ENCODE results near the gene PCCA. TPM values are rescaled to one million over a fixed set of nuclear protein-coding genes. Genes with fewer than 3 reads are reported as not detected.

The PCCA gene
- polyA plus RNA-seq, 4 donors, result 3.0 to 24.7 (median 14.8) TPM

DNA sequence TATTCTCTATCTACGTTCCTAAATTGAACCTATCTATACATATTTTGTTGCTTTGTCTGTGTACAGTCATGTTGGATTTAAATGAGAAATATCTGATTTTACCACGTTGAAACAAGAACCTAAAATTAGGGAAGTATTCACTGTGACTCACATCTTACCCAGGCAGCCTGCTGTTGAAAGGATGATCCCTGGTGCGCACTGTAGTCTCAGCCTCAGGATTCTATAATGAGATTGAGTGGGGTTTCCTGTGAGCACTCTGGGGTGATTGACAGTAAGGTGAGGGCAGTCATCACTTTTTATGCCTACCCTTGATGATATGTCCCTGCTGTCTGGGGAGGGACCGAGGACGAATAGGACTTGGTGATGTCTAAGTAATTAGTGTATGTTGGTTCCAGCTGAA lies 35.4 kb downstream of the PCCA start:
- Histone ChIP-seq H3K4me3 (ENCODE audit: low read depth in 1 of 3, low read length in 3 of 3) (no peak overlapping the region), H3K27ac (ENCODE audit: low read depth in 1 of 3, low read length in 2 of 3) (no peak overlapping the region), H3K4me1 (ENCODE audit: control insufficient read depth in 3 of 3, insufficient read depth in 2 of 3, low read depth in 1 of 3, low read length in 2 of 3) (no peaks in the 10 kb centered on the region), H3K36me3 (ENCODE audit: control insufficient read depth in 3 of 3, insufficient read depth in 2 of 3, low read depth in 1 of 3, low read length in 3 of 3) (peaks cover 0 to 2% (median 0%) of the 10 kb centered on the region in 3 donors), H3K27me3 (ENCODE audit: control insufficient read depth in 3 of 3, insufficient read depth in 3 of 3, low read length in 3 of 3) (no peaks in the 10 kb centered on the region), H3K9me3 (ENCODE audit: control insufficient read depth in 2 of 2, insufficient read depth in 1 of 2, low read depth in 1 of 2, low read length in 1 of 2) (peaks cover 0 to 8% of the 10 kb centered on the region in 2 donors)
- no peak for DNase-seq
- no peak for FAIRE-seq
- WGBS, 3 donors, result 83 to 87% (median 86%) methylated on average over 5 of the region's 5 CpGs

DNA sequence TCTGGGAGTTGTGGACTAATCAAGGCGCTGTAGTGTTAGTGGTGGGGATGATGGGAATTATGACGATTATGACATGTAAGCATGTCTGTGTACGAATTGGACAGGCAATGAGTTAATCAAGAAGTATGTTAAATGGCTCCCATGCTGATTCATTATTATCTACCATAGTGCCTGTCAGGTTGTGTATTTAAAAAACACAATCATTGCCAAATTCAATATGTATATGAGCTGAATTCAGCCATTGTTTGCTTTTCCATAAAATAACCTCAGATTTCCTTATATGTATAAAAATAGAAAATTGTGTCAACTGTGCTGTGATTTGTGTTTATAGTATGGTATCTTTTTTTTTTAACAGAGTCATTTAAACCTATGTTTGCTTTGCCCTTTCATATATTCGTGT lies 37.1 kb downstream of the PCCA start:
- H3K4me3 ChIP-seq (ENCODE audit: low read depth in 1 of 3, low read length in 3 of 3), result no peak overlapping the region
- peaks cover 0 to 4% (median 0%) of the 10 kb centered on the region in 3 donors for H3K4me1 ChIP-seq (ENCODE audit: control insufficient read depth in 3 of 3, insufficient read depth in 2 of 3, low read depth in 1 of 3, low read length in 2 of 3)
- H3K27ac ChIP-seq (ENCODE audit: low read depth in 1 of 3, low read length in 2 of 3), result no peak overlapping the region
- no peaks in the 10 kb centered on the region for H3K27me3 ChIP-seq (ENCODE audit: control insufficient read depth in 3 of 3, insufficient read depth in 3 of 3, low read length in 3 of 3)
- DNase-seq, result no peak
- peaks cover 0 to 8% of the 10 kb centered on the region in 2 donors for H3K9me3 ChIP-seq (ENCODE audit: control insufficient read depth in 2 of 2, insufficient read depth in 1 of 2, low read depth in 1 of 2, low read length in 1 of 2)
- FAIRE-seq, result no peak
- WGBS, 3 donors, result 92 to 94% (median 92%) methylated on average over 4 of the region's 4 CpGs
- H3K36me3 ChIP-seq (ENCODE audit: control insufficient read depth in 3 of 3, insufficient read depth in 2 of 3, low read depth in 1 of 3, low read length in 3 of 3), result peaks cover 0 to 2% (median 0%) of the 10 kb centered on the region in 3 donors

DNA sequence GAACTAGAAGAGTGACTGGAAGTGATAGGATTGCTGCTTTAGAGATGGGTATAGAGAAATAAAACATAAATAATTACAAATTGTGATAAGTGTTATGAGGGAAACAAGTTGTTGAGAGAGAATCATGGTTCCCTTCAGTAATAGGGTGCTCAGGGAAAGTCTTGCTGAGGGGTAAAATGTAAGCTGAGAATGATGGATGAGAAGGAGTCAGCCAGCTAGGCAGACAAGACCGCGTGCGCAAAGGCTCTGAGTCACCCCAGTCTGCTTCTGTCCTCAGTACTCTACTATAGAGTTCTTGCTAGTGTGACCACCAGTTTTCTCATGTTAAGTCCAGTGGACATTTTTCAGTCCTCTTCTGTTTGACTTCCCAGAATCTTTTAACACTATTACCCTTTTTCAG lies 39.5 kb downstream of the PCCA start:
- Histone ChIP-seq H3K4me3 (ENCODE audit: low read depth in 1 of 3, low read length in 3 of 3) (no peak overlapping the region), H3K36me3 (ENCODE audit: control insufficient read depth in 3 of 3, insufficient read depth in 2 of 3, low read depth in 1 of 3, low read length in 3 of 3) (no peaks in the 10 kb centered on the region), H3K27me3 (ENCODE audit: control insufficient read depth in 3 of 3, insufficient read depth in 3 of 3, low read length in 3 of 3) (no peaks in the 10 kb centered on the region), H3K27ac (ENCODE audit: low read depth in 1 of 3, low read length in 2 of 3) (no peak overlapping the region), H3K9me3 (ENCODE audit: control insufficient read depth in 2 of 2, insufficient read depth in 1 of 2, low read depth in 1 of 2, low read length in 1 of 2) (no peaks in the 10 kb centered on the region), H3K4me1 (ENCODE audit: control insufficient read depth in 3 of 3, insufficient read depth in 2 of 3, low read depth in 1 of 3, low read length in 2 of 3) (peaks cover 0 to 4% (median 0%) of the 10 kb centered on the region in 3 donors)
- DNase-seq (no peak), FAIRE-seq (no peak)
- WGBS, 3 donors, result 87 to 98% (median 91%) methylated on average over 3 of the region's 3 CpGs

DNA sequence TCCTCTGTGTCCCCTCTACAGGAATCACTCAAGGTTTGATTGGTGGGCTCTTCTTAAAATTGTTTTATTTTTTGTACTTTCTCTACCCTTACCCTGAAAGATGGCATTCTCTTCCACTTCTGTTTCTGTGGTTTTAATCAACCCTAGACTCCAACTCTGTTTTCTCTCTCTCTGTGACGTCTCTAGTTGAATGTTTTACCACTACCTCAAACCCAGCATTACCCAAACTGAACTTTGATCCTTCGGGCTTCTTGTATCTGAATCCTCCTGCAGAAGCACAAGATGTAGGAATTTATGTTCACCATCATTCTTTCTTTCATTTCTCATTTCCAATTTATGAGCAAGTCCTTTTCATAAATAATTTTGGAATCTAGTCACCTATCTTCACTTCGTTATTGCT lies 39.9 kb downstream of the PCCA start:
- Histone ChIP-seq H3K36me3 (ENCODE audit: control insufficient read depth in 3 of 3, insufficient read depth in 2 of 3, low read depth in 1 of 3, low read length in 3 of 3) (peaks cover 0 to under 1% (median 0%) of the 10 kb centered on the region in 3 donors), H3K27ac (ENCODE audit: low read depth in 1 of 3, low read length in 2 of 3) (no peak overlapping the region), H3K4me1 (ENCODE audit: control insufficient read depth in 3 of 3, insufficient read depth in 2 of 3, low read depth in 1 of 3, low read length in 2 of 3) (peaks cover 0 to 4% (median 0%) of the 10 kb centered on the region in 3 donors), H3K27me3 (ENCODE audit: control insufficient read depth in 3 of 3, insufficient read depth in 3 of 3, low read length in 3 of 3) (no peaks in the 10 kb centered on the region), H3K4me3 (ENCODE audit: low read depth in 1 of 3, low read length in 3 of 3) (no peak overlapping the region), H3K9me3 (ENCODE audit: control insufficient read depth in 2 of 2, insufficient read depth in 1 of 2, low read depth in 1 of 2, low read length in 1 of 2) (no peaks in the 10 kb centered on the region)
- DNase-seq, result peak; percentile 30 to 62
- WGBS, 3 donors, result 64 to 73% (median 70%) methylated on average over 3 of the region's 3 CpGs
- no peak for FAIRE-seq

DNA sequence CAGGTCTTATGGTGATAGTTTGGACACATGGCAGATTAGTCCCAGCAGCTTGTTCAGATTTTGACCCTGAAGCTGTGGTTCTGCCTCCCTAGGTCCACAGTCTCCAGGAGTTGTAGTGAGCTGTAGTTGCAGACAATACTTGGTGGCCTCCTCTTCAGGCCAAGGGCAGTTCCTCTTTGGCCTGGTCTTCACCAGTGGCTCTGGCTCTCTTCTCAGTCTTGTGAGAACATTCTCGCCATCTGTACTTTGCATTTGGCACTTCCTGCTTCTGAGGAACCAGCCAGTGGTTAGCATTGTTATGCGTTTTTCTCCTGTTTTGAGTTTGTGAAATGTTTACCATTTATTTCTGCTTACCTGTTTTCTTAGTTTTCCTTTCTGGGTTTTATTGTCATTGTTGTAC lies 40.7 kb downstream of the PCCA start:
- no peak for DNase-seq
- 37 to 64% (median 61%) methylated on average over 2 of the region's 2 CpGs for WGBS, 3 donors
- no peaks in the 10 kb centered on the region for H3K27me3 ChIP-seq (ENCODE audit: control insufficient read depth in 3 of 3, insufficient read depth in 3 of 3, low read length in 3 of 3)
- H3K4me1 ChIP-seq (ENCODE audit: control insufficient read depth in 3 of 3, insufficient read depth in 2 of 3, low read depth in 1 of 3, low read length in 2 of 3), result peaks cover 0 to 4% (median 0%) of the 10 kb centered on the region in 3 donors
- H3K4me3 ChIP-seq (ENCODE audit: low read depth in 1 of 3, low read length in 3 of 3), result no peak overlapping the region
- peaks cover 0 to 3% (median 0%) of the 10 kb centered on the region in 3 donors for H3K36me3 ChIP-seq (ENCODE audit: control insufficient read depth in 3 of 3, insufficient read depth in 2 of 3, low read depth in 1 of 3, low read length in 3 of 3)
- no peak overlapping the region for H3K27ac ChIP-seq (ENCODE audit: low read depth in 1 of 3, low read length in 2 of 3)
- no peak for FAIRE-seq
- no peaks in the 10 kb centered on the region for H3K9me3 ChIP-seq (ENCODE audit: control insufficient read depth in 2 of 2, insufficient read depth in 1 of 2, low read depth in 1 of 2, low read length in 1 of 2)

DNA sequence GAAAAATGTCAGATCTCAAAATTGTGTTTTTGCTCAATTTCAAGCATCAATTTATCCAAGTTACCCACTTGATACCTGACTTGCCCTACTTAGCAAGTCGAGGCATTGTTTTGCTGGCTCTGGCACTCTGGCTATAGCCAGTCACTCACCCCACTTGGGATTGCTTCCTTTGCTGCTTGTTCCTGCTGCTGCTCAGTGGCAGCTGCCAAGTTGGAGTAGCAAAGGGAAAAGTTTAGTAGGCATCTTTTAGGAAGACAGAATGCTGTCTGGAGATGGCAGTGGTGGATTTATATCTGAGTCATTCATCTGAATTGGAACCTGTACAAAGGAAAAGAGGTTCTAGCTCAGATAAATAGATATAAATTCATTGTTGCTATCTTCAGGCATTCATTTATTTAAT lies 41.2 kb downstream of the PCCA start:
- FAIRE-seq, result no peak
- no peaks in the 10 kb centered on the region for H3K27me3 ChIP-seq (ENCODE audit: control insufficient read depth in 3 of 3, insufficient read depth in 3 of 3, low read length in 3 of 3)
- no peak for DNase-seq
- H3K4me3 ChIP-seq (ENCODE audit: low read depth in 1 of 3, low read length in 3 of 3), result no peak overlapping the region
- H3K27ac ChIP-seq (ENCODE audit: low read depth in 1 of 3, low read length in 2 of 3), result no peak overlapping the region
- no peaks in the 10 kb centered on the region for H3K9me3 ChIP-seq (ENCODE audit: control insufficient read depth in 2 of 2, insufficient read depth in 1 of 2, low read depth in 1 of 2, low read length in 1 of 2)
- WGBS, 3 donors, result 65 to 84% (median 68%) methylated on average over 1 of the region's 1 CpG
- peaks cover 0 to 3% (median 0%) of the 10 kb centered on the region in 3 donors for H3K36me3 ChIP-seq (ENCODE audit: control insufficient read depth in 3 of 3, insufficient read depth in 2 of 3, low read depth in 1 of 3, low read length in 3 of 3)
- H3K4me1 ChIP-seq (ENCODE audit: control insufficient read depth in 3 of 3, insufficient read depth in 2 of 3, low read depth in 1 of 3, low read length in 2 of 3), result peaks cover 0 to 4% (median 0%) of the 10 kb centered on the region in 3 donors

DNA sequence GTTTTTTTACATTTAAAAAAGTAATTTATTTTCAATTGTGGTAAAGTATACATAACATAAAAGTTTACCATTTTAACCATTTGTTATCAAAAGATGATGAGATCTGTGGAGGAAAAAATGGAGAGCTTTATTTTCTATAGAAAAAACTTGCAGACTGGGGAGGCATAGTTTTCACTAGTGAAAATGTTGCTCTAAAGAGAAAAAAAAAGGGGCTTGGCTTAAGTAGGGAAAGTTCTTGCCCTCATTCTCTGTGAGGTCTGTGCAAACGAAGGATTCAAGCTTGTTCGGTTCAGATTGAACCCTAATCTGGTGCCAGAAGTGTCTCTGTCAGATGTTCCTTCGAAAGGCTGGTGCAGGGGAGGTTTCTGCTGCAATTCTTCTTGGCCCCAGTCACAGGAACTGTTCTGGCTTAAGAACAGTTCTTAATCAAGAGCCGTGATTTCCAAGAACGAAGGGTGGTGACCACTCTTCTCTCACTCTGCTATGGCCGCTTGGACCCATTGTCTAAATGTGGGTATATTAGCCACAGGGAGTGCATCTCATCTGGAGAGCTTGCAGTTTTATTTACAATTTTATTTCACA lies 42.1 kb downstream of the PCCA start:
- Histone ChIP-seq H3K36me3 (ENCODE audit: control insufficient read depth in 3 of 3, insufficient read depth in 2 of 3, low read depth in 1 of 3, low read length in 3 of 3) (peaks cover 0 to 3% (median 0%) of the 10 kb centered on the region in 3 donors), H3K4me1 (ENCODE audit: control insufficient read depth in 3 of 3, insufficient read depth in 2 of 3, low read depth in 1 of 3, low read length in 2 of 3) (peaks cover 0 to 4% (median 0%) of the 10 kb centered on the region in 3 donors), H3K9me3 (ENCODE audit: control insufficient read depth in 2 of 2, insufficient read depth in 1 of 2, low read depth in 1 of 2, low read length in 1 of 2) (no peaks in the 10 kb centered on the region), H3K4me3 (ENCODE audit: low read depth in 1 of 3, low read length in 3 of 3) (no peak overlapping the region), H3K27ac (ENCODE audit: low read depth in 1 of 3, low read length in 2 of 3) (no peak overlapping the region), H3K27me3 (ENCODE audit: control insufficient read depth in 3 of 3, insufficient read depth in 3 of 3, low read length in 3 of 3) (no peaks in the 10 kb centered on the region)
- 80 to 95% (median 93%) methylated on average over 6 of the region's 6 CpGs for WGBS, 3 donors
- FAIRE-seq, result no peak
- DNase-seq, result no peak

DNA sequence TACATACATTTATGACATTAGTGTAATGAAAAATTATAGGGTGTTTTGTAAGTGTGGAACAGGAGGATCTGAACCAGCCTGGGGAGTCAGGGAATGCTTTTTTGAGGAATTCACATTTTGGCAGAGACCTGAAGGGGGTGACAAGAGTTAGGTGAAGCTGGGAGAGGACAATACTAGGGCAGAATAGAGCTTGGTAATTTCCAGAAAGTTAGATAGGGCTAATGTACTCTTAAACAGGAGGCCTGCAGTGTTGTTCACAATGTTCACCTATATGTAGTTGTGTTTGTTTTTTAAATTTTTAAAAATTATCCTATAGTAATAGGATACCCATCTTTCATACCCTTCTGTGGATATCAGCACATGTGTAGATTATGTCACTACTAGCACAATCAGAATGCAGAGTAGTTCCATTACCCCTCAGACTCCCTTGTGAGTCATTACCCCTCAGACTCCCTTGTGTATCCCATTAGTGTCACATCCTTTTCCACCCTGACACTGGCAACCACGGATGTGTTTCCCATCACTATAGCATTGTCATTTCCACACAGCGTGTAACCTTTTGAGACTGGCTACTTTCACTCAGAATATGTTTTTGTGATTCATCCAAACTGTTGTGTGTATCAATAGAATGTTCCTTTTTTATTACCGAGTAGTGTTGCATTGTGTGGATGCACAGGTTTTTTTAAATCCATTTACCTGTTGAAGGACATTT lies 43.1 kb downstream of the PCCA start:
- Histone ChIP-seq H3K4me1 (ENCODE audit: control insufficient read depth in 3 of 3, insufficient read depth in 2 of 3, low read depth in 1 of 3, low read length in 2 of 3) (peaks cover 0 to 4% (median 0%) of the 10 kb centered on the region in 3 donors), H3K27ac (ENCODE audit: low read depth in 1 of 3, low read length in 2 of 3) (no peak overlapping the region), H3K9me3 (ENCODE audit: control insufficient read depth in 2 of 2, insufficient read depth in 1 of 2, low read depth in 1 of 2, low read length in 1 of 2) (no peaks in the 10 kb centered on the region), H3K4me3 (ENCODE audit: low read depth in 1 of 3, low read length in 3 of 3) (no peak overlapping the region), H3K27me3 (ENCODE audit: control insufficient read depth in 3 of 3, insufficient read depth in 3 of 3, low read length in 3 of 3) (no peaks in the 10 kb centered on the region), H3K36me3 (ENCODE audit: control insufficient read depth in 3 of 3, insufficient read depth in 2 of 3, low read depth in 1 of 3, low read length in 3 of 3) (peaks cover 0 to 3% (median 0%) of the 10 kb centered on the region in 3 donors)
- FAIRE-seq (no peak), DNase-seq (no peak)
- WGBS, 3 donors, result 69 to 85% (median 82%) methylated on average over 3 of the region's 3 CpGs

Measured in small intestine (tissue), 7 donors.